BE2C (cell line): ENCODE results near the gene DBT.

ENCODE experiments used
- DNase-seq: peaks from one replicate; pipeline ENCODE4 v3.0.0-alpha.2; 2020
- H3K27me3 ChIP-seq: fragments of 250-450 bp; sonication (Bioruptor Pico); 2 replicates; pipeline ENCODE4 v1.5.1; 2020; ENCODE audit warnings: mild to moderate bottlenecking
- H3K36me3 ChIP-seq: fragments of 250-450 bp; sonication (Bioruptor Pico); 2 replicates; pipeline ENCODE4 v1.5.1; 2020; ENCODE audit warnings: mild to moderate bottlenecking
- H3K4me1 ChIP-seq: fragments of 250-450 bp; sonication (Bioruptor Pico); 2 replicates; pipeline ENCODE4 v1.5.1; 2020
- H3K4me3 ChIP-seq: 2 replicates; pipeline ENCODE4 v1.5.1; 2011; ENCODE audit warnings: low read depth, low read length
- H3K9me3 ChIP-seq: fragments of 250-450 bp; sonication (Bioruptor Pico); 2 replicates; pipeline ENCODE4 v1.5.1; 2020
- CTCF ChIP-seq: IDR thresholded peaks from 2 replicates; pipeline ENCODE4 v1.5.1; 2012; ENCODE audit warnings: mild to moderate bottlenecking, low read depth, low read length

Gene DBT

GRCh38 chr1:100147875-100148274 is 101.8 kb downstream of the DBT start:
- Histone ChIP-seq H3K4me1 (no peaks in the 10 kb centered on the region), H3K27me3 (no peaks in the 10 kb centered on the region), H3K36me3 (peaks cover 35% of the 10 kb centered on the region), H3K4me3 (no peak overlapping the region), H3K9me3 (no peaks in the 10 kb centered on the region)
- DNase-seq = no peak
- no peak for TF ChIP-seq CTCF

- peaks cover 41% of the 10 kb centered on the region for H3K36me3 ChIP-seq
- no peaks in the 10 kb centered on the region for H3K4me1 ChIP-seq
- H3K4me3 ChIP-seq = no peak overlapping the region
- no peaks in the 10 kb centered on the region for H3K27me3 ChIP-seq
- no peak for DNase-seq
- H3K9me3 ChIP-seq = no peaks in the 10 kb centered on the region
- TF ChIP-seq CTCF = no peak
These were observed 102.7 kb downstream of the DBT start for GRCh38 chr1:100146958-100147357.

- H3K4me3 ChIP-seq = no peak overlapping the region
- H3K36me3 ChIP-seq = peaks cover 55% of the 10 kb centered on the region
- H3K4me1 ChIP-seq = no peaks in the 10 kb centered on the region
- no peak for TF ChIP-seq CTCF
- DNase-seq = no peak
- H3K9me3 ChIP-seq = no peaks in the 10 kb centered on the region
- H3K27me3 ChIP-seq = no peaks in the 10 kb centered on the region
These were observed 104.5 kb downstream of the DBT start for GRCh38 chr1:100145116-100145515.

GRCh38 chr1:100142343-100142742 is 107.3 kb downstream of the DBT start:
- no peak for TF ChIP-seq CTCF
- H3K4me1 ChIP-seq = no peaks in the 10 kb centered on the region
- DNase-seq = no peak
- no peaks in the 10 kb centered on the region for H3K27me3 ChIP-seq
- H3K9me3 ChIP-seq = no peaks in the 10 kb centered on the region
- no peak overlapping the region for H3K4me3 ChIP-seq
- H3K36me3 ChIP-seq = peaks cover 76% of the 10 kb centered on the region

GRCh38 chr1:100141192-100141591 is 108.4 kb downstream of the DBT start:
- Histone ChIP-seq H3K27me3 (no peaks in the 10 kb centered on the region), H3K36me3 (peaks cover 74% of the 10 kb centered on the region), H3K4me1 (no peaks in the 10 kb centered on the region), H3K4me3 (no peak overlapping the region), H3K9me3 (no peaks in the 10 kb centered on the region)
- TF ChIP-seq CTCF = no peak
- DNase-seq = no peak

- H3K36me3 ChIP-seq = peaks cover 42% of the 10 kb centered on the region
- H3K9me3 ChIP-seq = no peaks in the 10 kb centered on the region
- no peak overlapping the region for H3K4me3 ChIP-seq
- no peak for DNase-seq
- TF ChIP-seq CTCF = no peak
- H3K4me1 ChIP-seq = no peaks in the 10 kb centered on the region
- no peaks in the 10 kb centered on the region for H3K27me3 ChIP-seq
These were observed 112.0 kb downstream of the DBT start for GRCh38 chr1:100137602-100138001.
